HG02571 (cell line): Measurements from ENCODE around the gene PSMB5.

ENCODE experiments used
- ATAC-seq: cut with Tn5 transposase; IDR thresholded peaks from one replicate; pipeline ENCODE4 v1.9.1; 2021; ENCODE audit warnings: mild to moderate bottlenecking, moderate library complexity; ENCODE audit not compliant: unreplicated experiment

PSMB5 gene

DNA sequence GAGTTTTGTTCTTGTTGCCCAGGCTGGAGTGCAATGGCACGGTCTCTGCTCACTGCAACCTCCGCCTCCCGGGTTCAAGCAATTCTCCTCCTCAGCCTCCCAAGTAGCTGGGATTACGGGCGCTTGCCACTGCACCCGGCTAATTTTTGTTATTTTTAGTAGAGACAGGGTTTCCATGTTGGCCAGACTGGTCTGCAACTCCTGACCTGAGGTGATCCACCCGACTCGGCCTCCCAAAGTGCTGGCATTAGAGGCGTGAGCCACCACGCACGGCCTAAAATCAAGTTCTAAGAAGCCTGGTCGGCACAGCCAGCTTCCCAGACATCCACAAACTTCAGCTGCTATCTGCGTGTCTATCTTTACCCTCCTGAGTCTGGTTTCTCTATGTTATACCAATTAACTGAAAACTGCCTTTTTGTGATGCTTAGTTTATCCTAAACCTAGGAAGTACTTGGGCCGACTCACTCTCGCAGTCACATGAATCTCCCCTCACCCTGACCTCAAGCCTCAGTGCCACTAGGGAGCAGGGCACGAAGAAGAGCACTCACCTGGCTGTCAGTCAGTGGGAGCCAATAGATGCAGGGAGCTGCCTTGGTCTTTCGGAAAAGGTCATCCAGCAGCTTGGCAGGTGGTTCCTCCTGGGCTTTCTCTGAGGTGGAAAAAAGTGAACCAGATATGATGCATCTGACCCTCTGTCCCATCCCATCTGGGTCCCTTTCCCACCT, 26.0 kb upstream of the PSMB5 start:
- ATAC-seq, result no peak

DNA sequence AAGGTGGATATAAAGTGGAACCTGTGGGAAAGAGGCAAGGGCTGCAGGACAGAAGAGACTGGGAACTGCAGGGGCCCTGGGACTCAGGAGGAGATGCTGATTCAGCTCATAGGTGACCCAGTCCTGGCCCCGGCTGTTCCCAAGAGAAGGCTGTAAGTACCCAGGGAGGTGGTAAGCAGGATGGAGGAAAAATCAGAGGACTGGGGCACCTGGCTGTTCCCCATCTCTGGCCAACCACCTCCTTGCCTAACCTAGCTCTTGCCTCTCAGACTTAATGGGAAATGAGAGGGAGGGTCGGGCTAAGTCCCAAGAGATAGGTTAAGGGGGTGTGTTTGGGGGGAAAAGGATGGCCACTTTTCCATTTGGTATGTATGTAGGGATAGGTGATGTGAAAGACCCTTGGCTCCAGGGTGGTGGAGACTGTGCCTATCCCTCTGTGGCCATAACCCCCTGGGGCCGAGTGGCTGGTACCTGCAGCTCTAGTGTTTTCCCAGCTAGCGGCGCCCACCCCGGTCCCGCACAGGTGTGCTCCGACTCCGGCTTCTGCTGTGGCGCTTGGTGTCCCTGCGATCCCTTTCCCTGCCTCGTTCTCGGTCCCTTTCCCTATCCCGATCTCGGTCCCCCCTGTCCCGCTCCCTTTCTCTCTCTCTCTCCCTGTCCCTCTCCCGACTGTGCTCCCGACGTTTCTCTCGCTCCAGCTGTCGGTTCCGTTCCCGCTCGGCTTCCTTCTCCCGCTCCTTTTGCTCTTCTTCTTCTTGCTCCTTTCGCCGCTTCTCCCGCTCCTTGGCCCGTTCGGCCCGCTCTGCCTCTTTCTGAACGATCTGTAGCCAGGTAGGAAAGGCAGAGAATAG, 24.2 kb upstream of the PSMB5 start:
- ATAC-seq, result no peak

DNA sequence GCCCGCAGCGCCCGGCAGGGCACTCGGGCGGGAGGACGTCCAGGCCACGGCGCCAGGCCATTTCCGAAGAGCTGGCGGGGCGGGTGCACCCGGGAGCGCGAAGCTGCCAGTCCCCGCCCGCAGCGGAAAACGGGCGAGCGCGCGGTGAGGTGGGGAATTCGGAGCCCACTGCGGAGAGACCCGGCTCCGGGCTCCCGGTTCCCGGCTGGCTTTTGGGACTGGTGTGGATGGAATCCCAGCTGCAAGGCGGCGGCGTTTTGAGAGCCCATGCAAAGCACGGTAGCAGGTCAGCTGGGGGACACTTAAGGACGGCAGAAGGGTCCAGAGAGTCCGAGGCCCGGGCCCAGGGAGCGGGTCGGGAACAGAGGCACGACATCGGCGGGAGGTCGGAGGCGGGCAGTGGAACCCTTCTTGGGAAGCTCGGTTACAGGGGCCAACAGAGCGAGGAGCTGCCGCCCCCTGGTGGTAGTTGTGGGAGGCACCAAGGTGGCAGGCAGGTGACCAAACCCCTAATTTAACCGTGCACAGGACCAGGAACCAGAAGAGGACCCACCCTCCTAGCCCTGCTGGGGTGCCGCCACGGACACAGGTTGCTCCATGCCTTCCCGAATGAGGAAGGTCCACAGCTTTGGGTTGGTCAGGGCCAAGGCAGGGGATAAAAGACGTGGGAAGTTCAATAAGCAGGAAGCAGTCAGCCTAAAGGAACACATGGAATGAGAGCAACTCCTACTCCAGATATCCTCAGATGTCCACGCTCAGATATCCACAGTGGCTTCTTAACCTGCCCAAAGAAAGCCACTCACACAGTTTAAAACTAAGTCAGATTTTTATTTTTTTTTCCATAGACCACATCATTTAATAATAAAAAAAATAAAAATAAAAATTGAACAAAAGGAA, 23.3 kb upstream of the PSMB5 start:
- peak; percentile 58 for ATAC-seq

DNA sequence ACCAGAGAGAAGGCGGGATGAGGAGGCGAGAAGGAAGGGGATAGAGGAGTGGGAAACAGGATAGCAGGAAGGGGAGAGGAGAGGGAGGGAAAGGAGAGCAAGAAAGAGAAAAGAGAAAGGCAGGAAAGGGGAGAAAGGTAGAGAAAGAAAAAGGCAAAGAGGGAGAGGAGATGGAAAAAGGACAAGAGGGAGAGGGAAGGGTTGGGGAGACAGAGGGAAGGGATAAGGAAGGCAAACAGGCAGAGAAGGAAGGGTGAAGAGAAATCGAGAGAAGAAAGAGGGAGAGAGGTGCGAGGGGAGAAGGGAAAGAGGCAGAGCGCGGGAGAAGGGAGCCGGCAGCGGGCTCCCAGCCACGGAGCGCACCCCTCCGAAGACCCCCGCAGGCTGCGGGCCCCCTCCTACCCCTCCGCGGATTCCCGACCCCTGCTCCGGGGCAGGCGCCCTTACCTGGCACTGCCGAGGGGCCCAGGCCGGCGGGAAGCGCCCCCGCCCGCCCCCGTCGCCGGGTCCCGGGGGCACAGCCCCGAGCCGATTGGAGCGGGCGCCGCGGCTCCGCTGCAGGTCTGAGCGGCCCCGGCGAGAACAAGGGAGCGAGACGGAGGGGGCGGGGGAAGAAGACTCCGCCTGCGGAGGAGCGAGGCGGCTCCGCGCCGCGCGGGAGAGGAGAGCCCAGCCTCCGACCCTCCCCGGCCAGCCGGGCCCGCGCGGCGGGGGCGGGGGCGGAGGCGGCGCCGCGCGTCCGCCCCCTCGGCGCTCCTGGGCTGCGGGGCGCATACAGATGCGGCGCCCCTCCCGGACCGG, 22.5 kb upstream of the PSMB5 start, which contains the start of gene CDH24:
Gene CDH24, minus strand, starts transcription at position 565 of the 801 bp plus-strand sequence. CDS start 1,787 bp downstream, outside the sequence.
- peak; percentile 54 for ATAC-seq

DNA sequence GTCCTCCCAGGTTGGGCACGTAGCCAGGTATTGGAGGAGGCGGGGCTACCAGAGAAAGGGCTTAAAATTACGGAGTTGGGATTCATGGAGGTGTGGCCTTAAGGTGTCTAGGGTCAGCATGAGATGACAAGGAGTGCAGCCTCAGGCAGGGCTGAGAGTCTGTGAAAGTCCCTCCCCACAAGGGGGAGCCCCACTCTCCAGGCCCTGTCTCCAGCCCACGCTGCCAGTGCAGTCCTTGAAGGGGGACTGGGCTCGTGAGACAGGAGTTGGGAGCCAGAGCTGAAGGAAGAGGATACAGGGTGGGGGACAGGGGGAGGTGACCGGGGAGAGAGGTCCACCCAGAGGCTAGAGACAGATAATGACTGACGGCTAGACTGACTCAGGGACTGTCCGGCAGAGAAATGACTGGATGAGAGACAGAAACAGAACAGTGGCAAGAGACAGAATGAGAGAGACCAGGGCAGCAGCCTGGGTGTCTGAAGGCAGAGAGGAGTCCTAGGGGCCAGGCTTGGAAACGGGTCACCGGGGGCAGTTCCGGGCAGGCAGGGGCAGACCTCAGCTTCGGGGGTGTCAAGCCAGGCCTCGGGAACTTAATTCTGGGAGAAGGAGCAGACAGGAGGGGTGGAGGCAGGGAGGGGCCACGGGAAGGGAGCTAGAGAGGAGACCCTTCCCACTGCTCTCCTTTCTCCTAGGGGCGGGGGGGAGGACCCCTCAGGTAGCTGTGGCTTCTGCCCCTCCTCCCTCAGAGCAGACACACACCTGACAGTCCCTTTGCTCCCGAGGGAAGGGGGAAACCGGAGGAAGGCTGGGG, 21.6 kb upstream of the PSMB5 start:
- ATAC-seq, result peak; percentile 55

DNA sequence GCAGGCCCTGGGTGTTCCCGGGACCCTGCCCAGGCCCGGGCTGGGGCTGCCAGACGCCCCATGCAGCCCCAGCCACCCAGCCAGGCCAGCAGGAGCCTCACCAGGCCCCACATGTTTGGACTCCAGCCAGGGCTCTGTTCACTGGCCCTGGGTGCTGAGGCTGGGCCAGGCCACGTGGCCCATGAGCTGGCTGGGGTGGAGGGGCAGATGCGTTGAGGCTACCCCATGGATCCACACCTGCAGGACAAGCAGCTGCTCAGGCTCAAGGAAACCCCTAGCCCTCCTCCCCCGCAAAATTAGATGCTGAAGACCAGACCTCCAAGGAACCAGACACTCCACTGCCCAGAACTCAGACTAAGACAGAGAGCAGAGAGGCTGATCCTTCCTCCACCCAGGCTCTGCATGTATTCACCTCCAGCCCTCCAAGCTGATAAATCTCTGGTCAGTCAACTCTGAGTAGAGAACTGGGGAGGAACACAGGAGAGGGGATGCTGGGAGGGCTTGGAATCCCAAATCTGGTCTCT, 21.0 kb upstream of the PSMB5 start:
- no peak for ATAC-seq

DNA sequence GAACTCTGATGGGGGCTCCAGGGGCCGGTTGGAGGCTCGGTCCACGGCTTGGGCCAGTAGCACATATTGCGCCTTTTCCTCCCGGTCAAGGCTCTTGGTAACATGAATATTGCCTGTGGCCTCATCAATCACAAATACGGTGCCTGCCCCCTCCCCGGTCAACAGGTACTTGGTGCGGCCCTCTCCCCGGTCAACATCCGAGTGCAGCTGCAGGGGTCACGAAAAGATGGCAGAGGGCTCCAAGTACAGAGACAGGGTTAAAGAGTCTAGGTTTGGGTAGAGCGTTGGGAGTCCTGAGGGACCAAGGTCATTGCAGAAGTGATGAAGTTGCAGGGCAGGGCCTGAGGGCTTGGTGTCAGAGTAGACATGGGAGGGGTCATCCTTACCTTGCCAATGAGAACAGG, 20.4 kb upstream of the PSMB5 start:
- ATAC-seq, result no peak

DNA sequence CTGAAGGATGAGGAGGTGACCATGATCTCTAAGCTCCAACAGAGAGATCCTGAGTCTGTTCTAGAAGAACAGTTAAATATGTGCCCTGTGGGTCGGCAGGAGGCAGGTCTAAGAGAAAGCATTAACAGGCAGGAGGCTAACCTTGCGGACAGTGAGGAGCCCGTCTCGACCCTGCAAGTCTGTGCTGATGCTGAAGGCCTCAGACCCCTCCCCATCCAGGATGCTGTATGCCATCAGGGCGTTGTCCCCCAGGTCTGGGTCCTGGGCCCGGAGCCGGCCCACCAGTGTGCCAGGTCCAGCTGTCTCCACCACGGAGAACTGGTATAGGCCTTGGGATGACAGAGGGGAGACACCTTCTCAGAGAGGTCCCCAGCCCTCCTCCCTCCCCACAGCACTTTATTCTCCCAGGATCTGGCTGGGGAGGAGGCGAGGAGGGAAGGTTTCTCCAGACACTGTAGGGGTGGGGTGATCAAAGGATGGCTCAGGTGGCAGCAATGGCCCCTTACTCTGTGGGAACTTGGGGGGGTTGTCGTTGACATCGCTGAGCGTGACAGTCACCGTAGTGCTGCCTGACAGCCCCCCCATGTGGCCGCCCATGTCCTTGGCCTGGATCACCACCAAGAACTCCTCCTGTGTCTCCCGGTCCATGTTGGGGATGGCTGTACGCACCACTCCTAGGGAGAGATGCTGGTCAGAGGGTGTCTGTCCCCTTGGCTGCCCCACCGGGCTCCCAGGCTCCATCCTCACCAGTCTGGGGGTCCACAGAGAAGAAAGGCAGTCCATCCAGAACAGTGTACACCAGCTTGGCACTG, 19.5 kb upstream of the PSMB5 start:
- no peak for ATAC-seq

DNA sequence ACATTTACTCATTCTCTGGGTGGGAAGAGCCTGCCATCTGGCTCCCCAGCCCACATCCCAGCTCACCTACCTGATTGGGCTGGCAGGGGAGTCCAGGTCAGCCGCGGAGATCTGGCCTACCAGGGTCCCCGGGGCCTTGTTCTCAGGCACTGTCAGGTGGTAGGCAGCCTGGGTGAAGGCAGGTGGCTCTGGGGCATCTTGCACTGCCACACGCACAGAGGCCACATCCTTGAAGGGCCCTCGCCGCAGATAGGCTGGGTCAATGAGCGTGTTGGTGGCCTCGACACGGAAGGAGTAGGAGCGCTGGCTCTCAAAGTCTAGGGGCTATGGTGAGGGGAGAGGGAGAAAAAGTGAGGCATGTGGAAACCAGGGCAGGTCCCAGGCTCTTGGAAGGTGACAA, 18.7 kb upstream of the PSMB5 start:
- no peak for ATAC-seq

DNA sequence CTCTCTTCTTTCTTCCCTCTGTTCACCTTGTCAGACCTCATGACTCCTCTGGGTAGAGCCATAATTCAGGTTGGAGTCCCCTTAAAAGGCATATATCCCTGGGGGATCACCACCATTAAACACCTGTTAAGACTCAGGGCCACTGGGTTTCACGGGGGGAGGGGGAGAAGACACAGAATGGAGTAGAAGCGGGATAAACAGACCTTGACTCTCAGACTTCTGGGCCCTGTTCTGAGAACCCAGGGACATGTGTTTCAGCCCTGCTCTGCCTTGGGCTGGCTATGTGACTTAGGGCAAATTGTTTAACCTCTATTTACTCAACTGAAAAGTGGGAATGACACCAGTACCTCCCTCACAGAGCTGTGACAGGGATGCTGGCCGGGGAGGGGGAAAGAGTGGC, 18.0 kb upstream of the PSMB5 start:
- no peak for ATAC-seq

DNA sequence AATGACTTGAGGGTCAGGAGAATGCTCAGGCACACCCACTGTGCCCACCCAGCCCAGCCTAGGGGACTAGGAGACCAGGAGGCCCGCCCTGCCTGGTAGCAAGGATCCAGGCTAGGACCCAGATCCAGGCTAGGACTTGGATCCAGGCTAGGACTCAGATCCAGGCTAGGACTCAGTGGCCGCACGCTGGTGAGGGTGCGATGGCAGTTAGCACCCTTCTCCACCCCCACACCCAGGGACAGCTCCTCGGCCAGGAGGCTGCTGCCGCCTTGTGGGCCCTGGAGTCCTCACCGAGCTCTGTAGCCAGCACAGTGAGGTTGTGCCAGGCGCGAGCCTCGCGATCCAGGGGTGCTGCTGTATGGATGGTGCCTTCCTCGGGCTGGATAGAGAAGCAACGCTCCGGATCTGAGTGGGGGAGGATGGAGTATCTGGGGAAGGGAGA, 17.5 kb upstream of the PSMB5 start:
- no peak for ATAC-seq

DNA sequence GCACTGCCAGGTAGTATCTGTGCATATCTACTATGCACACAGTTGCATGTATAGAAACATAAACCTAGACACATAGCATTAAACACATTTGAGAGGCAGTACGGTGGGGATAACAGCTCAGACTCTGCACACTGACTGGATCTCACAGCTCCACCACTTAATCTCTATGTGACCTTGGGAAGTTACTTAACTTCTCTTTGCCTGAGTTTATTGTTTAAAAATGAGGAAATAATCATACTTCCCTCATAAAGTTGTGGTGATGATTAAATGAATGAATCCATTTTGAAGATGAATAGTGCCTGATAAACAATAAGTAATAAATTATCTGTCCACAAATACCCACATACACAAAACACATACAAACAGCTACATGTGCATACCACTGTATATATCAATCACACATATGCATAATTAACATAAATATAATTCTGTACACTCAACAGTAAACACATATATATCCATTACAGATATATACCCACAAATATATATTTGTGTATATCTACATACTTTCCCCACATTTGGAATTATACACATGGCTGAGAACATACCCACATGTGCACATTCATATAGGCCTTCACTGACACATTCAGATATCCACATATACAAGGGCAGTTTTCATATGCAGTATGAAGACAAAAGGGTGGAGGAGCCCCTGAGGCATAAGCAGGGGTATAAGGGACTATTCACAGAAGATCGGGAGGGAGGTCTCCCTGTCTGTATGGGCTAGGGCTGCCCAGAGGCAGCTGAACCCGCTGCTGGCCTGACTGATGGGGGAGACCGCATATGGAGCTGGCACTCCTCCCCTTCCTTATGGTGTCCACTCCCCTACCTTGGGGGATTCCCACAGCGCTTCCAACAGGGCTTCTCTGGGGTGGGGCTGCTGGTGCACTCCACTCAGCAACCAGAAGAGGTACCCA, 16.7 kb upstream of the PSMB5 start:
- ATAC-seq, result no peak

DNA sequence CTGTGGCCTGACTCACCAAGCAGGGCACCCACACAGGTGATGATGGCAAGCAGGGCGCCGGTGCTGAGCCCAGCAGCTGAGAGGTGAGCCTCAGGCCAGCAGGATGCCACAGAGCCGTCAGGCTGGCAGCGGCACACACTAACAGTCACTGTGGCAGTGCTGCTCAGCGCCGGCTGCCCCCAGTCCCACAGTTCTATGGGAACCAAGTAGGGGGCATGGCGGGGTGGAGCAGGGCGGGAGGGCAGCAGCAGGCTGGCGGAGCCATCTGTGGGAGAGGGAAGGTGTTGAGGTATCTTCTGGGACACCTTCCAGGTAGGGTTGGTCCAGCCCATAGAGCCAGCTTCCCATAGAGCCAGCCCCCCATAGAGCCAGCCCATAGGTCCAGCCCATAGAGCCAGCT, 14.3 kb upstream of the PSMB5 start:
- ATAC-seq, result no peak

DNA sequence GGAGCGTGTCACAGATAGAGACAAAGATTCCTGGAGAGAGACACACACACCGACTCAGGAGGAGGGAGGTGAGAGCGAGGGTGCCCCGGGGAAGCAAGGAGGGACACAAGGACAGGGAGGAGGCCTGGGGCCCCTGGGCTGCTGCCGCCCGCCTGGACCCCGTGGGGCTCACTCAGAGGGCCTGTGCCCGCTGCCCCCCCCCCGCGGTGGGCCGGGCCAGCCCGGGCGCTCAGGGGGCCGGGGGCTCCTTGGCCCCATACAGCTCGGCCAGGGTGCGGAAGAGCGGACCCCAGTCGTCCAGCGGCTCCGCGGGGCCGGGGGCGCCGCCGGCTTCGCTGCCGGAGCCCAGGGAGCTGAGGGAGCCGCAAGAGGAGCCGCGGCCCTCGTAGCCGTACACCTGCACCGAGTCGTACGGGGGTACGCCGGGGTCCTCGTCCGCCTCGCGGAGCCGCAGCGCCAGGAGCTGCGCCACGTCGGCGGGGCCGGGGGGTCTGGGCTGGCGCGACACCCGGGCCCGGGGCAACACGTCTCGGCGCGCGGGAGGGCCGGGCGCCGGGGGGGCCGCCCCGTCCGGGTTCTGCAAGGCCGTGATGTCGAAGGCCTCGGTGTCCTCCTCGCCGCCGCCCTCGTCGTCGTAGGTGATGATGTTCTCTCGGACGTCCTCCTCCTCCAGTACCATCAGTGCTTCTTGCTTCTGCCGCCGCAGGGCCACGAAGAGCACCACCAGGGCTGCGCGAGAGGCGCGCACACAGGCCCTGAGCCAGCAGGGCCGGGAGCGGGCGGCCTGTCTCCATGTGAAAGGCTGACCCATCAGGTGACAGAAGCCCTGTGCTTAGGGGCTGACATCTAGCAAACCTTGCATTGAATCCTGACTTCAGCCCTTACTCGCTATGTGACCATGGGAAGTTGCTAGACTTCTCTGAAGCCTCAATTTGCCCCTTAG, 13.3 kb upstream of the PSMB5 start:
- no peak for ATAC-seq

DNA sequence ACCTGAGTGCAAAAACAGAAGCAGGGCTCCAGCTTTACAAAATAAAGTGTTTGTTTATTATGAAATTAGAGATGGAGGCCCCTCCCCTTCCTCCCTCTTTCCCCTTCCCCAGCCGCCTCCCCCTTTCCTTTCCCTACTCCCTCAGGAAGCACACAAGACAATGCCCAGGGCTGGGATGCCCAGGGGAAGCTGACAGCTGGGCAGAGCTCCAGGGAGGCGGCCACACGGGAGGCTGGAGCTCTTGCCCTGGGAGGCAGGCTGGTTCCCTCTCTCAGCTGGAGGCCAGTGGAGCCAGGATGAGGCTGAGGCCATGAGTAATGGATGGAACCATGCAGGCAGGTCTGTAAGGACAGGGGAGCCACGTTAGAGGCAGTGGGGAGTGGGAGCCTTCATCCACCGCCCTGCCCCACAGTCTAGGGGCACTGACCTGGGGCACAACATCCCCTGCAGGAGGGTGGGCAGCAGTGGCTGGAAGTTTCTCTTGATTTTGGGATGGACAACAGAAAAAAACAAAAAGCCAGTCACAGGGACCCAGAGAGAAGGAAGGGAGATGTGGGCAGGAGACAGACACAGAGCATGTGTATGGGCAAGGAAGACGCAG, 12.4 kb upstream of the PSMB5 start:
- ATAC-seq, result no peak
